Ascending aorta (tissue), 2 donors: ENCODE results near the gene CLSTN2. TPM values are rescaled to one million over a fixed set of nuclear protein-coding genes. Genes with fewer than 3 reads are reported as not detected.

ENCODE experiments used
- DNase-seq, 2 donors: peaks; one replicate each; pipeline ENCODE4 v3.0.0-alpha.2; 2019; ENCODE audit warnings: low spot score in 2 of 2
- H3K27ac ChIP-seq, 2 donors: fragments of 200-600 bp; sonication (generic); one replicate each; pipeline ENCODE4 v1.5.1; 2016 to 2017; ENCODE audit warnings: mild to moderate bottlenecking in 1 of 2
- H3K27me3 ChIP-seq: fragments of 200-600 bp; sonication (generic); one replicate; pipeline ENCODE4 v1.5.1; 2017
- H3K36me3 ChIP-seq, 2 donors: fragments of 200-600 bp; sonication (generic); one replicate each; pipeline ENCODE4 v1.5.1; 2016
- H3K4me1 ChIP-seq, 2 donors: fragments of 200-600 bp; sonication (generic); one replicate each; pipeline ENCODE4 v1.5.1; 2016 to 2017; ENCODE audit warnings: mild to moderate bottlenecking in 1 of 2
- H3K4me3 ChIP-seq, 2 donors: fragments of 200-600 bp; sonication (generic); one replicate each; pipeline ENCODE4 v1.5.1; 2016 to 2017; ENCODE audit warnings: mild to moderate bottlenecking in 1 of 2
- H3K9me3 ChIP-seq, 2 donors: fragments of 200-600 bp; sonication (generic); one replicate each; pipeline ENCODE4 v1.5.1; 2016
- CTCF ChIP-seq, 3 experiments: fragments of 200-600 bp in 2 of 3; fragments of 450-650 bp in 1 of 3; sonication (generic) in 2 of 3; IDR thresholded peaks; one replicate each; pipeline ENCODE4 v1.5.1; 2016 to 2019; ENCODE audit warnings: antibody characterized with exemption in 3 of 3, mild to moderate bottlenecking in 1 of 3, moderate library complexity in 1 of 3
- intact Hi-C: fragments of 100-400 bp; cut with DNase I; formaldehyde crosslinking; loops from one replicate; pipeline ENCODE4 v1.15.1; 2023
- total RNA-seq: library from RNA; depleted of rRNA; stranded (reverse); fragments of >200 nt; gene quantifications from one replicate; pipeline ENCODE4 v1.1.0, GENCODE V29; 2016

Gene CLSTN2
- total RNA-seq, 1 donor from 2014 or later, result 65.8 TPM

- Histone ChIP-seq H3K36me3 (no peaks in the 10 kb centered on the region), H3K27ac (peak overlapping the region; percentile 72 to 86), H3K9me3 (no peaks in the 10 kb centered on the region), H3K4me1 (peaks cover 5 to 13% of the 10 kb centered on the region in 2 donors), H3K4me3 (no peak overlapping the region), H3K27me3 (no peaks in the 10 kb centered on the region)
- no peak for DNase-seq
- intact Hi-C loops, result no loop called here
- TF ChIP-seq CTCF (IDR thresholded peaks at IDR 0.05), result no peak
Measured at GRCh38 chr3:140186421-140186920, 251.5 kb downstream of the CLSTN2 start.

- Histone ChIP-seq H3K27ac (peak overlapping the region; percentile 13 to 86), H3K27me3 (no peaks in the 10 kb centered on the region), H3K36me3 (no peaks in the 10 kb centered on the region), H3K9me3 (no peaks in the 10 kb centered on the region), H3K4me3 (no peak overlapping the region), H3K4me1 (peaks cover 5 to 13% of the 10 kb centered on the region in 2 donors)
- intact Hi-C loops, result no loop called here
- TF ChIP-seq CTCF (IDR thresholded peaks at IDR 0.05), result no peak
- DNase-seq, result no peak
Measured at GRCh38 chr3:140187028-140187427, 252.0 kb downstream of the CLSTN2 start.

- Histone ChIP-seq H3K36me3 (no peaks in the 10 kb centered on the region), H3K9me3 (no peaks in the 10 kb centered on the region), H3K27me3 (no peaks in the 10 kb centered on the region), H3K4me3 (no peak overlapping the region), H3K27ac (peak overlapping the region; percentile 13 to 86), H3K4me1 (peaks cover 5 to 13% of the 10 kb centered on the region in 2 donors)
- no peak for DNase-seq
- intact Hi-C loops, result no loop called here
- TF ChIP-seq CTCF (IDR thresholded peaks at IDR 0.05), result no peak
Measured at GRCh38 chr3:140187656-140188221, 252.8 kb downstream of the CLSTN2 start.

GRCh38 chr3:140188285-140188684 is 253.3 kb downstream of the CLSTN2 start:
- intact Hi-C loops, result no loop called here
- H3K27me3 ChIP-seq, result no peaks in the 10 kb centered on the region
- TF ChIP-seq CTCF (IDR thresholded peaks at IDR 0.05), result no peak
- no peak for DNase-seq
- no peak overlapping the region for H3K4me3 ChIP-seq
- no peaks in the 10 kb centered on the region for H3K36me3 ChIP-seq
- H3K4me1 ChIP-seq, result peaks cover 5 to 13% of the 10 kb centered on the region in 2 donors
- no peak overlapping the region for H3K27ac ChIP-seq
- H3K9me3 ChIP-seq, result no peaks in the 10 kb centered on the region

- H3K27ac ChIP-seq, result no peak overlapping the region
- no peaks in the 10 kb centered on the region for H3K36me3 ChIP-seq
- H3K9me3 ChIP-seq, result peaks cover 0 to 5% of the 10 kb centered on the region in 2 donors
- H3K4me3 ChIP-seq, result no peak overlapping the region
- DNase-seq, result no peak
- H3K27me3 ChIP-seq, result no peaks in the 10 kb centered on the region
- peaks cover 5 to 13% of the 10 kb centered on the region in 2 donors for H3K4me1 ChIP-seq
- TF ChIP-seq CTCF (IDR thresholded peaks at IDR 0.05), result no peak
- intact Hi-C loops, result no loop called here
Measured at GRCh38 chr3:140189267-140189666, 254.3 kb downstream of the CLSTN2 start.
